Keratinocyte (primary cell): Measurements from ENCODE around the gene NTRK1. TPM values are rescaled to one million over a fixed set of nuclear protein-coding genes. Genes with fewer than 3 reads are reported as not detected.

ENCODE experiments used
- DNase-seq: peaks from one replicate; pipeline ENCODE4 v3.0.0-alpha.2; 2011; ENCODE audit warnings: low read depth, missing footprints, low spot score
- FAIRE-seq: peaks from 2 replicates; lab custom pipeline; 2011; peaks lifted over from hg19 to GRCh38; lab: Jason Lieb, UNC
- H2AFZ ChIP-seq: 2 replicates; pipeline ENCODE4 v1.6.0; 2012; ENCODE audit warnings: low read length, control low read depth, inconsistent platforms; ENCODE audit not compliant: control insufficient read depth
- H3K27ac ChIP-seq: 2 replicates; pipeline ENCODE4 v1.5.1; 2011; ENCODE audit warnings: low read length; ENCODE audit not compliant: control insufficient read depth, insufficient read depth
- H3K27me3 ChIP-seq: 3 replicates; pipeline ENCODE4 v1.6.0; 2011; ENCODE audit warnings: low read length; ENCODE audit not compliant: control insufficient read depth, insufficient read depth; ENCODE audit errors: extremely low read depth
- H3K36me3 ChIP-seq, 2 experiments: 2 replicates in 1 of 2; 3 replicates in 1 of 2; pipeline ENCODE4 v1.5.1; 2011; ENCODE audit warnings: low read length in 2 of 2, mild to moderate bottlenecking in 1 of 2; ENCODE audit not compliant: control insufficient read depth in 2 of 2, insufficient read depth in 2 of 2; ENCODE audit errors: extremely low read depth in 1 of 2
- H3K4me1 ChIP-seq: 3 replicates; pipeline ENCODE4 v1.5.1; 2011; ENCODE audit warnings: low read length; ENCODE audit not compliant: control insufficient read depth, insufficient read depth; ENCODE audit errors: extremely low read depth
- H3K4me2 ChIP-seq: 3 replicates; pipeline ENCODE4 v1.6.0; 2011; ENCODE audit warnings: low read depth, low read length; ENCODE audit not compliant: control insufficient read depth, insufficient read depth; ENCODE audit errors: extremely low read depth
- H3K4me3 ChIP-seq, 3 experiments: fragments of 200-600 bp in 1 of 3; sonication (generic) in 1 of 3; 2 replicates in 2 of 3; 3 replicates in 1 of 3; pipeline ENCODE4 v1.5.1; 2011 to 2016; ENCODE audit warnings: low read length in 3 of 3, mild to moderate bottlenecking in 3 of 3, control low read depth in 2 of 3, inconsistent platforms in 1 of 3, low read depth in 1 of 3, mixed read lengths in 1 of 3, mixed run types in 1 of 3, moderate library complexity in 1 of 3; ENCODE audit not compliant: control insufficient read depth in 2 of 3, insufficient read depth in 2 of 3; ENCODE audit errors: extremely low read depth in 1 of 3
- H3K79me2 ChIP-seq: 2 replicates; pipeline ENCODE4 v1.6.0; 2012; ENCODE audit warnings: low read length; ENCODE audit not compliant: control insufficient read depth, insufficient read depth
- H3K9ac ChIP-seq: 3 replicates; pipeline ENCODE4 v1.6.0; 2011; ENCODE audit warnings: low read length; ENCODE audit not compliant: control insufficient read depth, insufficient read depth; ENCODE audit errors: extremely low read depth
- H3K9me1 ChIP-seq: 3 replicates; pipeline ENCODE4 v1.6.0; 2011; ENCODE audit warnings: low read length; ENCODE audit not compliant: control insufficient read depth, insufficient read depth; ENCODE audit errors: extremely low read depth
- H3K9me3 ChIP-seq: 2 replicates; pipeline ENCODE4 v1.5.1; 2012; ENCODE audit warnings: low read depth, low read length; ENCODE audit not compliant: control insufficient read depth
- H4K20me1 ChIP-seq: 3 replicates; pipeline ENCODE4 v1.6.0; 2011; ENCODE audit warnings: low read length; ENCODE audit not compliant: control insufficient read depth, insufficient read depth; ENCODE audit errors: extremely low read depth
- CTCF ChIP-seq, 3 experiments: IDR thresholded peaks in 1 of 3; conservative IDR thresholded peaks in 1 of 3; optimal IDR thresholded peaks in 1 of 3; 2 replicates in 2 of 3; 3 replicates in 1 of 3; pipeline versions ENCODE3 to v1.5.1; 2011; ENCODE audit warnings: low read length in 3 of 3, mild to moderate bottlenecking in 3 of 3, moderate library complexity in 2 of 3, control low read depth in 1 of 3, inconsistent platforms in 1 of 3; ENCODE audit not compliant: insufficient read depth in 2 of 3; ENCODE audit errors: extremely low read depth in 1 of 3
- EZH2 ChIP-seq: IDR thresholded peaks from one replicate; pipeline ENCODE4 v1.6.1; 2012; ENCODE audit warnings: inconsistent platforms, mild to moderate bottlenecking, low read length, moderate library complexity
- dilution Hi-C: fragments of 300-500 bp; cut with MboI; formaldehyde crosslinking; loops from one replicate; pipeline ENCODE4 v1.7.0; 2020; ENCODE audit warnings: low sequenced_read_pairs; ENCODE audit not compliant: extremely low pct_ligation_motif_present
- polyA plus RNA-seq, 5 experiments: library from polyadenylated mRNA; depleted of rRNA in 3 of 5; stranded (reverse) in 3 of 5; stranded (forward) in 1 of 5; unstranded in 1 of 5; fragments of >200 nt; gene quantifications; 1 replicate in 1 of 5; 2 replicates in 3 of 5; 3 replicates in 1 of 5; pipeline versions ENCODE4 v1.2.1 to v1.2.3, GENCODE V29; 2011 to 2012; ENCODE audit warnings: missing spikeins in 2 of 5, low read depth in 1 of 5, low replicate concordance in 1 of 5

NTRK1 gene
- polyA plus RNA-seq, 1 donor (not counting 4 experiments of a cell fraction or from before 2014, with no cell fraction given), result 0.03 TPM

GRCh38 chr1:156863631-156864030, 3.0 kb downstream of the NTRK1 start:
- H2AFZ ChIP-seq, result no peak overlapping the region
- DNase-seq, result no peak
- no peak for FAIRE-seq
- H3K27ac ChIP-seq, result no peak overlapping the region
- TF ChIP-seq CTCF (optimal IDR thresholded peaks at IDR 0.05 in 1 of 3, IDR thresholded peaks at IDR 0.05 in 1 of 3, conservative IDR thresholded peaks at IDR 0.05 in 1 of 3; ENCODE audit: extremely low read depth in 1 of 3, insufficient read depth in 2 of 3, low read length in 3 of 3) (no peak), EZH2 (no peak)
- H3K9ac ChIP-seq, result no peak overlapping the region
- no peaks in the 10 kb centered on the region for H3K79me2 ChIP-seq
- peaks cover 4% of the 10 kb centered on the region for H4K20me1 ChIP-seq
- H3K27me3 ChIP-seq, result peaks cover 54% of the 10 kb centered on the region
- peaks cover 12% of the 10 kb centered on the region for H3K4me1 ChIP-seq
- H3K4me3 ChIP-seq, result no peak overlapping the region
- dilution Hi-C loops, result no loop called here
- H3K36me3 ChIP-seq, result no peaks in the 10 kb centered on the region
- H3K4me2 ChIP-seq, result no peak overlapping the region
- H3K9me3 ChIP-seq, result no peaks in the 10 kb centered on the region
- no peaks in the 10 kb centered on the region for H3K9me1 ChIP-seq

DNA sequence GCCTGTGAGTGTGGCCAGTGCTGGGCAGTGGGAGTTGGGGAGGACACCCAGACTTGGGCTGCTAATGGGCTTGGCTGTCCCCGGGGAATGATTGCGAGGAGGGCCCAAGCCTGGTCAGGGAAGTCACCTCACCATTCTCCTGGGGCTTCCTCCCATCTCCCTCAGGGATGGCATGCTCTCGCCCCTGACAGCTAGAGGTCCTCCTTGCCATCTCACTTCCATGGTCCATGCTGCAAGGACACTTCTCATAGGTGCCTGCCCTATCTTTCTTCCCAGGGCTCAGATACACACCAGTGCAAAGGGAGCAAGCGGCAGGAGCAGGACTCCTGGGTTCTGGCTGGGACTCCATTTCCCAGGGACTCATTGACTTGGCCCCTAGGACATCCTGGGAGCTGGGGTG, 4.1 kb downstream of the NTRK1 start:
- Histone ChIP-seq H4K20me1 (peaks cover 4% of the 10 kb centered on the region), H3K4me3 (no peak overlapping the region), H3K27ac (no peak overlapping the region), H2AFZ (no peak overlapping the region), H3K27me3 (peaks cover 42% of the 10 kb centered on the region), H3K79me2 (no peaks in the 10 kb centered on the region), H3K9ac (no peak overlapping the region), H3K36me3 (no peaks in the 10 kb centered on the region), H3K9me3 (no peaks in the 10 kb centered on the region), H3K4me2 (no peak overlapping the region), H3K9me1 (no peaks in the 10 kb centered on the region), H3K4me1 (peaks cover 8% of the 10 kb centered on the region)
- dilution Hi-C loops, result no loop called here
- TF ChIP-seq EZH2, result no peak
- TF ChIP-seq CTCF (optimal IDR thresholded peaks at IDR 0.05 in 1 of 3, IDR thresholded peaks at IDR 0.05 in 1 of 3, conservative IDR thresholded peaks at IDR 0.05 in 1 of 3; ENCODE audit: extremely low read depth in 1 of 3, insufficient read depth in 2 of 3, low read length in 3 of 3), result peak in 1 of 3 experiments; percentile 52
- FAIRE-seq, result no peak
- no peak for DNase-seq
